ENCODE data around the gene KASH5.

The KASH5 gene

DNA sequence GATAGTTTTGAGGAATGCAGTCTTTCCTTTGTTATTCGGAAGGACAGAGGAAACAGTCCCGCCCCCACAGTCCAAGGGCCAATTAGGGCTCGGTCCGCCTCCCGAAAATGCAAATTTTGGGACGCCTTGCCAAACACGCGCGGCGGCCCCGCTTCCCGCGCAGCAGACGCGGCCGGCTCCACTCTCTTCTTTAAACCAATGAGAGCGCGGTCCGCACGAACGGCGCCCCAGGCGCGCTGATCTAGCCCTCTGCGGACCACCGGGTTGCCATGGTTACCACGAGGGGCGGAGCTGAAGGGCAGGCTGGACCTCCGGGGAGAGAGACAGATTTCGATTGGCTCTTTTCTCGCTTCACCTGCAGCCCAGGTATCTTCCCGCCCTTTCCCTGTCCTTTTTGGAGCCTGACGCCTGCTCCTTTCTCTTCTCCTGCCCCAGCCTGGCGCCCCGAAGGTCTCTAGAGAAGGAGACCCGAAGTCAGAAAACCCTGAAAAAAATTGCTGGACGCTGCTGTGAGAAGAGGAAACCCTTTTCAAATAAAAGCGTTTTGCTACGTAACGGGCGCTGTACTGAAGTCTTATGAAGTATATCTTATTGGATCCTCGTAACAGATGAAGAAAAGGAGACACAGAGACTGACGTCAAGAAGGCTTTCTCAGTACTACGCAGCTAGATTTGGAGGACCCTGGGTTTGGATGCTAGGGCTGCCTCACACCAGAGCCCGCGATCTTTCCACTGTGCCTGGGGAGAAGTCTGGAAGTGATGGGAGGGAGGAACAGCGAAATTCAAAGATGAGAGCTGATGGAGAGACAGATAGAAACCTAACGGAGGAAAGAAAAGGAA, 33.2 kb downstream of the KASH5 start:
- no peak for DNase-seq (ENCODE audit: low read depth)

DNA sequence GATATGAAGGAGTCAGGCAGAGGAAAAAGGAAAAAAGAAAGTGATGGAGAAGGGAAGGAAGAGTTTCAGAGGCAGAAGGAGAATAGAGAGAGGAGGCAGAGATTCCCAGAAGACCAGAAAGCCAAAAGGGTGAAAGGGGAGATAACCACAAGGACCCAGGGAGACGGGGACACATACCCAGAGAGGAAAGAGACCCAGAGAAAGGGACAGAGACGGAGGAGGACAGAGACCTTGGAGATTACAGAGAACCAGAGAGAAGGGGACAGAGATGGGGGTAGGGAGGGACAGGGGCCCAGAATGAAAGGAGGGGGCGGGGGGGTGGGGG, 33.8 kb downstream of the KASH5 start:
- DNase-seq (ENCODE audit: low read depth): no peak

DNA sequence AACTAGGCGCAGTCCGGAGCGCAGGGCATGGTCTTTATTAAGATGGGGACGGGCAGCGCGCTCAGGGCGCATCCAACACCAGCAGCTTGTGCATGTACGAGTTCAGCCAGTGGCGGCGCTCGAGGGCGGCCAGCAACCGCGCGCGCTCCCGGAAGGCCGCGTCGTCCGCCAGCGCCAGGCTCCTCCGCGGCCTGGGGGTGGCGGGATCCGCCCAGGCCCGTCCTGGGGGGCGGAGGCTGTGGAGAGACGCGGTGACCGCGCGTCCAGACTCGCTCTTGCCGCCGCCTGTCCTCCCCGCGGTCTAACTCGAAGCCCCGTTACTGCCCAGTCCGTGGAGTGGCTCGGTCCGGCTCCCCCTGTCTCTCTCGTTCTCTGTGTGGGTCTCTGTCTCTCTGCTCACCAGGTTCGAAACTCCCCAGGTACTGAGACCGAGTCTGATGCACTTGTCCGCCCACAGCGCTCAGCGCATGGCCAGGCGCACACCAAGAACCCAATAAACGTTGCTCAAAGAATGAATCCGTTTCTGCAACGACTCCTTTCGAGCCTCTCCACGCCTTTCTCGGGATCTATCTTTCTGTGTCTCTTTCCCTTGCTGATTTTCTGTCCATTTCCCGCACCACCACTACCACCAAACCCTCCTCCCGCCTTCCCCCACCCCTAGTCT, 34.5 kb downstream of the KASH5 start:
- no peak for DNase-seq (ENCODE audit: low read depth)

DNA sequence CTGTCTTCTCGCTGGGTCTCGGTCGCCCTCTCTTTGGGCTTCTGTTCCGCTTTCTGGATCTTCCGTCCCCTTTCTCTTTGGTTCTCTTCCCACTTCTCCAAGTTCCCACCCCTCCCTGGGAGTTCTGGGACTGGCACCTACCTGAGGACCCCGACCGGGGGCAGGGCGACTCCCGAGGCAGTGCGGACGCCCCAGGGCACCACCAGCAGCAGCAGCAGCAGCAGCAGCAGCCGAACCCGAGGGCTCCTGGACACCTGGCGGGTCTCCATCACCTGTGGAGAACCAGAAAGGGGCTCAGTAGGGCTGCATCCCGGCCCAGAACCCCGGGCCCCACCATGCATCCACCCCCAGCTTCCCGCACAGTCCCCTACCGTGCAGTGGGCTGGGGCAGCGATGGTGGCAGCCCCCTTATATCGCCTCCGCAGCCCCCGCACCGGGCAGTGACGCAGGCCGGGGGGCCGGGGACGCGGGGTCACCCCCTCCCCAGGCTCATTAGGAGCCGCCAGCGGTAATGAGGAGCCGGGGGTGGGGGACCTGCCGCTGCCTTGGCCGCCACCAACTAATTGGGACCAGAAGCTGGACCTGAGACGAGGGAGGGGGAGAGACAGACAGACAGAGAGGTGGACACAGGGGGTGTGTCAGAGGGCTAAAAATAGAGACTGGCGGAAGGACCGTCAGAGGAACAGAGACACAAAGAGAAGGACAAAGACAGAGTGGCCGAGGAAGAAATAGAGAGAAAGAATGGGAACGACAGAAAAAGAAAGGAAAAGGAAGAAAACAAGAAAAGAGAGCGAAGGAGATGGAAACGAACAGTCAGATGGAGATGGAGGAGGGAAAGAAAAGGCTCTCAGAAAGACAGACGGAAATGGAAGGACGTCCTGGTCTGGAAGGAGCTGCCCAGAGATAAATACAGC, 35.3 kb downstream of the KASH5 start, which contains the start of gene PTH2:
PTH2 (minus strand) TSS at position 371 of the 914 bp plus-strand sequence; CDS start at position 269, 102 bp downstream.
- no peak for DNase-seq (ENCODE audit: low read depth)

DNA sequence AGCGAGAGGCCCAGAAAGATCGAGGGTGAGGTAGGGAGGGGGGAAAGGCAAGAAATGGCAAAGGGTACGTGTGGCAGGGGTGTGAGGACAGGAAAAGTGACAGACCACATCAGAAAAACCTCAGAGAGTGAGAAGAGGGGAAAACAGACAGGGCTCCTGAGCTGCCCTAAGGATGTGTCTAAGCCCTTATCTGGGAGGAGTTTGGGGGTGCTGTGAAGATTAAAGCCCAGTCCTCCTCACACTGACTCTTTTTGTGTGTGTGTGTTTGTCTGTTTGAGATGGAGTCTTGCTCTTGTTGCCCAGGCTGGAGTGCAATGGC, 35.9 kb downstream of the KASH5 start:
- no peak for DNase-seq (ENCODE audit: low read depth)

DNA sequence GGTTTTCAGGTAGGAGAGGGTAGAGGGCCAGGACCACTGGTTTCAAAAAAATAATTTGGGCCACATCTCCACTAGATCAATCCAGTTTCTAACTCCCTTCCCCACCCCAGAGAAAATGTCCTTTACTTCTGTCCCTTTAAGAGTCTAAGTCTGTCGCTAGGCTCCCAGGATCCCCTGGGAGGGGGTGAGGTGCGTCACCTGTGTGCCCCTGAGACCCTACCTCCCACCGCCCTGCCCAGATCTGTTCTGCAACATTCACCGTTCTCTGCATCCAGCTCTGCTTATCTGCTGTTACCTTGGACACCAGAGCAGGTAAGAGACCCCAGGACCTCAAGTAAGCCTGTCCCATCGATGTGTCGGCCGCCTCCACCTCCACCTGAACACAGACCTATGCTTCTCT, 37.1 kb downstream of the KASH5 start, which contains the start of gene GFY:
GFY (plus strand) TSS at position 211 of the 400 bp plus-strand sequence. CDS start 1,043 bp downstream, outside the sequence.
- no peak for DNase-seq (ENCODE audit: low read depth)

DNA sequence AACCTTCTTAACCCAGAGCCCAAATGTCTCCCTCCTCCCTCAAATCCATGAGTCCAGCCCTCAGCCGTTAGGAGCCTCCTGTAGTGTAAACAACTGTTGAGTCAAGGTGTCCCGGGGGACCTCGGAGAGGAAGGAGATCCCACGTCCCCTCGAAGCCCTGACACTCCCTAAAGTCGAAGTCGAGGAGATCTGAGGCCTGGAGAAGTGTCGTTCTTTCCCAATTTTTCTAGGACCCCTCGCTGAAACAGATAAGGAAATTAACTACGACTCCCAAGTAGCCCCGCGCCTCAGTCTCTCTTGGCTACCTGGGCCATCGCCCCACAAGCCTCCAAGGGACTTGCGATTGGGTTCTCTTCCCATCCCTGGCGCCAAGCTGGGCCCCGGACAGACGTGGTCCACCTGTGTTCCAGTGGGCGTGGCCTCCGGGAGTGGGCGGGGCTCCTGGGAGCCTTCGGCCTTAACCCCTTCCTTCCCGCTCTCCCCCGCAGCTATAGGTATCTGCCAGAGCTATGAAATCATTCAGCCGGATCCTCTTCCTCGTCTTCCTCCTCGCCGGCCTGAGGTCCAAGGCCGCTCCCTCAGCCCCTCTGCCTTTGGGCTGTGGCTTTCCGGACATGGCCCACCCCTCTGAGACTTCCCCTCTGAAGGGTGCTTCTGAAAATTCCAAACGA, 38.0 kb downstream of the KASH5 start:
- DNase-seq (ENCODE audit: low read depth): no peak

DNA sequence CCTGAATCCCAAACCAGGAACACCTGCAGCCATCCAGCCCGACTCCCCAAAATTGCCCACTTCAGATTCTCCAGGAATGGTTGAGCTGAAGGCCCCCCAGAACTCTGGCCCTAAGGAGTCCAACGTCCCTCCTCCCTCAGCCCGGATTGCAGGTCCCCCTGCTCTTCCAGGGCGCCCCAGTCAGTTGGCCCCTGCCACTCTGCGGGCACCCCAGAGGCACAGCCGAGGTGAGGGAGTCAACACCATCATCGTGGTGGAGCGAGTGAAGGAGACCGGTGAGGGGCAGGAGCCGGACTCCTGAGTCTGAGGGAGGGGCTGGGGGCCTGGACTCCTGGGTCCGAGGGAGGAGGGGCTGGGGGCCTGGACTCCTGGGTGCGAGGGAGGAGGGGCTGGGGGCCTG, 39.3 kb downstream of the KASH5 start:
- no peak for DNase-seq (ENCODE audit: low read depth)

DNA sequence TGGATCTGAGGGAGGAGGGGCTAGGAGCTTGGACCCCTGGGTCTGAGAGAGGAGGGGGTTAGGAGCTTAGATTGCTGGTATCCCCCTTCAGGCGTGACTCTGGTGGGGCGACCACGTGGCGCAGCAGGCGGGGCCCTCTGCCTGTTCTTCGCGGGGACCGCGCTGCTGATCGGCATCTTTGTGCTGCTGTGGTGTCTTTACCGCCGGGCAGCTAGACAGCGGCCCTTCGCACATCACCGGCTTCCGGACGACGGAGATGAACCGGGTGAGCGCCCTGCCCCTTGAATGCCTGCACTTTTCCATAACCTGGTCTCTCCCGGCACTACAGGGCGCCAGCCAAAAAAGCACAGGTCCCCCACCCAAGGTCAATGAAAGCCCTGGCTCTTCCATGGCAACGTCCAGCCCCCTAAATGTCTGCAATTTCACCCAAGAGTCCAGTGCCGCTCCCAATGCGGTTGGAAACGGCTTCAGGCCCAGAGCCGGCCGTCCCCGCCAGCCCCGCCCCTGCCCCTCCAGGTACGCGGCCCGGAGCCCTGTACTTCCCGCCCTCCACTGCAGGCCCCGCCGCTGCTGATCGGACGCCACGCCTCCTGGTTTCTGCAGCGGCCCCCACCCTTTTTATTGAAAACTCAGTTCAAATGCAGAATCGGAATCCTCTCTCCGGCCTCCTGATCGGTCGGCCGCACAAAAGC, 40.0 kb downstream of the KASH5 start:
- no peak for DNase-seq (ENCODE audit: low read depth)

DNA sequence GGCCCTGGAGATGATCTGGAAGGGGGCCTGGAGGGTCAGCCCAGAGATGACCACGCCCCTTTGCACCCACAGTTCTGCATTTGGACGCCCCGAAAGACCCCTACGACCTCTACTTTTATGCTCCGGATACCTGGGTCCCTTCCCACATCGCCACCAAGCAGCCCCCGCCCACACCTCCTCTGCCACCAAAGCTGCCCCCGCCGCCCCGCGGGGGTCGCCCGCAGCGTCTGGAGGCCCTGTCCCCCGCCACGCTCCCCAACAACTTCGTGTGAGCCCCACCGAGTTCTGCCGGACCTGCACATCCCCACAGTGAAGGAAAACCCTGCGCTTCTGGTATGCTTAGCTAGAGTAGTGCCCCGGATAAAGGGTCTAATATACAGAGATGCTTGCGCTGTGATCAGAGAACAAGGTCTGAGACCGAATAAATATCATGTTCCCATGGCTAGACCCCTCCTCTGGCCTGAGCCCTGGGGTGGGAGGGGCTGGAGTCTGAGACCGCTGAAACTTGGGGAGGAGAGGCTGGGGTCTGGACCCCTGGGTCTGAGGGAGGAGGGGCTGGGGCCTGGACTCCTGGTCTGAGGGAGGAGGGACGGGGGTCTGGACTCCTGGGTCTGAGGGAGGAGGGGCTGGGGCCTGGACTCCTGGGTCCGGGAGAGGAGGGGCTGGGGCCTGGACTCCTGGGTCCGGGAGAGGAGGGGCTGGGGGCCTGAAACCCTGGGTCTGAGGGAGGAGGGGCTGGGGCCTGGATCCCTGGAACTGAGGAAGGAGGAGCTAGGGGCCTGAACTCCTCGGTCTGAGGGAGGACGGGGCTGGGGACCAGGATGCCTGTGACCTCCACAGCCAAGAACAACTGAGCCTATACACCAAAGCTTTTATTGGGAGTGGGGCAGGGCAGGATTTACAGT, 40.8 kb downstream of the KASH5 start:
- DNase-seq (ENCODE audit: low read depth): no peak

DNA sequence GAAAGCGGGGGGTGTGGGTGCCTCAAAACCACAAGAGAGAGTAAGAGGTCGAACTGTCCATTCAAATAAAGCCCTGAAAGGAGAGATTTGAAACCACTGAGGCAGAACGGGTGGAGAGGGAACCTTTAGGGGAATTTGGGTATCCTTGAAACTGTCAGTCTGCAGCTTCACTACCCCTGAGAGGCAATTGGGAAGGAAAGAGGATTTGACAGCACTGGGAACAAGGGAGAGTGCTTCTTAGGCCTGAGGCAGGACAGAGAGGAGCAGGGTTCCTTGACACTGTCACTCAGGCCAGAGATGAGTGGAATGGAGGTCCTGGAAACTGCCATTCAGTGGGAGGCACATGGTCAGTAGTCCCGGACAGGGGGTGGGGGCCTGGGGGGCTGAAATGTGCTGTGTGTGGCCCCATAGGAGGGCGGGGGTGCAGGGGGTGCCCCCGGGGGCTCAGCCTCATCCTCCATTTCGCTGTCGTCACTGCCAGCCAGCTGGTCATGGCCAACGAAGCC, 42.2 kb downstream of the KASH5 start:
- DNase-seq (ENCODE audit: low read depth): no peak

DNA sequence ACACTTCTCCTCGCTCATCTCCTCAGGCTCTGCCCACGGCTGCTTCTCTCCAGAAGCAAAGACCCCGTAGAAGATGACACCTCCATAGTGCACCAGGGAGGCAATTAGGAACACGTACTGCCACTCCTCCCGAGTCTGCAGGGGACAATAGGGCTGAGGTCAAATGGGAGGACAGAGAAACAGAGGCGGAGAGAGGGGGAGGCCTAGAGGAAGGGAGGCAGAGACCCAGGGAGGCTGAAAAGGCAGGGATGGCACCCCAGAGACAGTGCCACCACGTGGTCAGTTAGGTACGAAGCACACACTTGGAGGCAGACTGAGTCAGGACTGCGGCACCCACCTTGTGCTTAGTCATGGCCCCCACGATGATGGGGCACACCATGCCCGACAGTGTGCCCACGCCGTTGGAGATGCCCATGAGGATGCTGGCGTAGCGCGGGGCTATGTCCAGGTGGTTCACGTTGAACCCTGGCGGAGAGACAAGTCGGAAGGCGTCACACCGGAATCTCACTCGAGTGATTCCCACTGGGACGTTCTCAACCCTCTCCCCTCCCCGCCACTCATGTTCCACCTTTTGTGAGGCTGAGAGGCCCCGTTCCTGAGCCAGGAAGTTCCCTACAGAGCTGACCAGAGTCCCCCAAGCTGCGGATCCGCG, 42.8 kb downstream of the KASH5 start:
- DNase-seq (ENCODE audit: low read depth): no peak

DNA sequence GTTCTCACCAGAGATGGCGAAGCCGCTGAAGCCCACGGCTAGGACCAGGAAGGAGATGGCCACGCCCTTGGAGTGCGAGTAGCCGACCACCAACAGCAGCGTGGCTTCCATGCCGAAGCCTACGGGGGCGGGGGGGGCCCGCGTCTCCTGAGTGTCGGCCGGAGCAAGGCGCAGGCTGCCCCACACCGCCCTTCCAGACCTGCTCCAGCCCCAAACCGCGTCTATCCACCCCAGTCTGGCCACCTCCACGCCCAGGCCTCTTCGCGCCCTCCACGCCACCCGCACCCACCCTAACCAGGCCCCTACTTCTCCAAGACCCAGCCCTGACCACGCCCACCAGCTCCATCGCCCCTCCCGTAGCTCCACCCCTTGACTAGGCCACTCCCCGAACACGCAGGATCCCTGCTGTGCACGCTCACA, 43.3 kb downstream of the KASH5 start:
- DNase-seq (ENCODE audit: low read depth): no peak

DNA sequence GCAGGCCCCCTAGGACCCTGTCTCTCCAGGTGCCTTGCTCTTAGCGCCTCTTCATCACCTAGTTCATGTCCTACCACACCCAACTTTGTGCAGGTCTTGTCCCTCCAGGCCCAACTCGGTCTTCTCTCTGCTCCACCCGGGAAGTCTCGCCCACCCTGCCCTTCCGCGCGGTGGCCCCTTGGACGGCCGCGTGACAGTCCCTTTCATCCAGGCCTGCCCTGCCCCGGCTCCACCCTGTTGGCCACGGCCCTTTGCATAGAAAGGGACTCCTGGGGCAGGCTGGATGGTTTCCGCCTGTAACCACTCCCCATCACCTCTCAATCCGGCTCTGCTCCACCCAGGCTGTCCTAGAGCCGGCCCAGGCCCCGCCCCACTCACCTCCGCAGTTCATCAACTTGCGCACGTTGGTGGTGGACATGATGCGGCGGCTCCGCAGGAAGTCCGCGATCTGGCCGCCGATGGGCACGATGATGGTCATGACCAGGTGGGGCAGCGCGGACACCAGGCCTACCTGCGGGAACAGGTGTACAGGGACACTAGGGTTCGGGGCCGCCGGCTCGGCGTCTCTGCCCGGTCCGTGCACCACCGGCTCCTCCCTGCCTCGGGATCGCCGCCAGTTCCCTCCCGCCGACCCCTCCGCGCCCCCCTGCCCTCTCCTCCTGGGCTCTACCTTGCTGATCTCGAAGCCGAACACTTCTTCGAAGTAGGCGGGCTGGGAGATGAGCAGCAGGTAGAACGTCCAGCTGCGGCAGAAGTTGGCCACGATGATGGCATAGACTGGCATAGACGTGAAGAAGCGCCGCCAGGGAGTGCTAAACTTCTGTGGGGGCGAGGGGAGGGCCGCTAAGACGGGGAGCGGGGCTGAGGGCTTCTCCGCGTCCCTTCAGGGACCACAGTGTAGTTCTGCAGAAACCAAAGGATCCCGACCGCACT, 44.4 kb downstream of the KASH5 start:
- no peak for DNase-seq (ENCODE audit: low read depth)

DNA sequence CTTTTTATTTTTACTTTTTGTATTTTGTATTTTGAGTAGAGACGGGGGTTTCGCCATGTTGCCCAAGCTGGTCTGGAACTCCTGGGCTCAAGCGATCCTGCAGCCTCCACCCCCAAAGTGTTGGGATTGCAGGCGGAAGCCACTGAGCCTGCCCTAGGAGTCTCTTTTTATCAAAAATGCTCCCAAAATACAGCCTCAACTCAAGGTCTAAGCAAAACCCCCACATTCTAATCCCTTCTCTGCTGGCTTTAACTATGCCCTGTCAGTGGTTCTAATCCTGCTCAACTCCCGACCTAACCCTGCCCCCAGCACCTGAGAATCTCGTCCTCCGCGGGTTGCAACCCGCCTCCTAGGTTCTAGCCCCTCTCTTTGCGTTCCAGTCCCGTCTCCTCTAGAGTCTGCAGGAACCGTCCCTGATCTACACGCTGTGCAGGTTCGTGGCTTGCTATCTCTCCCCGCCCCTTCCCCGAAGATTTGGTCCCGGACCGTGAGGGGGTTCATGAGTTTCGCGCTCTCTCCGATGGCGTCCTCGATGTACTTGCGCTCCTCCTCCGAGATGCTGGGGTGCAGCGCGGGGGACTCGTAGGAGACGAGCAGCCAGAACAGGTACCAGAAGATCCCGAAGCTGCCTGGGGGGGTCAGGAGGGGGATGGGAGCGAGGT, 45.3 kb downstream of the KASH5 start:
- DNase-seq (ENCODE audit: low read depth): no peak

DNA sequence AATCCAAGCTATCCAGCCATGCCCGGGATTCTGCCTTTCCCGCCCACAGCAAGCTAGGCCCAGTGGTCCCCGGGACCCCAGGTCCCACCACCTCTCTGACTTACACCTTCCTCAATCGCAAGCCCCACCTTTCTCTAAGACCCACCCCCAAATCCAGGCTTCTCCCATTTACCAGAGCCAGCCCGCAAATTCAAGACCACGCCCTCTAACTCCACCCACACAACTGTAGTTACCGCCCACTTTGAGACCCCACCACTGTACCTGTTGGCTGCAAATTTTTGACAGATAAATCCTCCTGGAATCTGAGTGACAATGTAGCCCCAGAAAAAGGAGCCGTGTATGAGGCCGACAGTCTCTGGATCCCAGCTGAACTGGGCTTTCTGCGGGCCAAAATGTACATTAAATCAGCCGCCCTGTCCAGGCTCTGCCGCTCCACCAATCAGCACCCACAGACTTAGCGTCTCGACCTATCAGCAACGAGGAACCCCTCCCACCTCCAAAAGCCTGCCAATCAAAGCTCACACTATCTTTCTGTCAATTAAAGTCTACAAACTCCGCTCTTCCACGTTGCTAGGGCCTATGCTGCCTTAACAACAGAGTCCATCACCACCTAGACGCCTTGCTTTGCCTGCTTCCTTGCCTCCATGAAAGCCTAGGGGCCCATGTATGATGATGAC, 47.0 kb downstream of the KASH5 start:
- DNase-seq (ENCODE audit: low read depth): no peak

DNA sequence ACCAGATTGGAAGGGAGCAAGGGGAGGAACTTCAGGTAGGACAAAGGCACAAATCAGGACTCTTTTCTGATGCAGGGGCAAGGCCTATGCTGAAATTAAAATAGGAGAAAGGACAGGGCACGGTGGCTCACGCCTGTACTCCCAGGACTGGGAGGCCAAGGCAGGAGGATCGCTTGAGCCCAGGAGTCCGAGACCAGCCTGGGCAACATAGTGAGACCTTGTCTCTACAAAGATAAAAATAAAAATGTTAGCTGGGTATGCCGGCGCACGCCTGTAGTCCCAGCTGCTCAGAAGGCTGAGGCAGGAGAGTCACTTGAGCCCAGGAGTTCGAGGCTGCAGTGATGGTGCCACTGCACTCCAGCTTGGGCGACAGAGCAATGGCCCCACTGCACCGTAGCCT, 47.6 kb downstream of the KASH5 start:
- no peak for DNase-seq (ENCODE audit: low read depth)
